H1 (cell line): ENCODE results near the gene MRPL1. TPM values are rescaled to one million over a fixed set of nuclear protein-coding genes. Genes with fewer than 3 reads are reported as not detected.
A peak's percentile ranks its signal among the peaks of the same experiment; 100 is the strongest.

Experiments used
- RAD21 ChIP-seq, 2 experiments: IDR thresholded peaks in 1 of 2; conservative IDR thresholded peaks in 1 of 2; 2 replicates each; pipeline ENCODE4 v1.6.1; 2011; ENCODE audit warnings: low read depth in 2 of 2, low read length in 2 of 2, improper control_type of control experiment in 1 of 2, inconsistent platforms in 1 of 2, mild to moderate bottlenecking in 1 of 2, moderate library complexity in 1 of 2
- SAP30 ChIP-seq: fragments of 300-600 bp; sonication (generic); IDR thresholded peaks from 2 replicates; pipeline ENCODE4 v1.7.1; 2012; ENCODE audit warnings: low read length, moderate library complexity, mild to moderate bottlenecking, inconsistent platforms; ENCODE audit not compliant: insufficient read depth, insufficient replicate concordance
- SP2 ChIP-seq: IDR thresholded peaks from 2 replicates; pipeline ENCODE4 v1.6.1; 2012; ENCODE audit warnings: mild to moderate bottlenecking, low read length, inconsistent platforms
- SRF ChIP-seq: IDR thresholded peaks from 2 replicates; pipeline ENCODE4 v1.6.1; 2011; ENCODE audit warnings: mild to moderate bottlenecking, low read depth, low read length, moderate library complexity
- YY1 ChIP-seq: IDR thresholded peaks from 2 replicates; pipeline ENCODE4 v1.6.1; 2011; ENCODE audit warnings: low read depth, mild to moderate bottlenecking, low read length
- polyA plus RNA-seq, 7 experiments: library from polyadenylated mRNA; depleted of rRNA in 3 of 7; stranded (reverse) in 5 of 7; unstranded in 2 of 7; fragments of >200 nt in 5 of 7; fragments of 200-250 nt in 2 of 7; gene quantifications; 1 replicate in 5 of 7; 2 replicates in 1 of 7; 4 replicates in 1 of 7; pipeline versions ENCODE4 v1.2.1 to v1.2.3, GENCODE V29; 2011 to 2013; ENCODE audit warnings: missing spikeins in 2 of 7, mixed read lengths in 2 of 7
- total RNA-seq: library from RNA; stranded (reverse); fragmentation: NEBNext Ultra II Directional; extraction: Animal tissue kit (Norgen Biotek cat#: 25700); gene quantifications from 2 replicates; pipeline ENCODE4 v1.2.1, GENCODE V29; 2021
- TF ChIP-seq, protein P1 (sequence below): IDR thresholded peaks from 2 replicates; pipeline ENCODE4 v1.6.1; 2011; ENCODE audit warnings: low read depth, mild to moderate bottlenecking, low read length; ENCODE audit not compliant: insufficient read depth

Gene MRPL1
- total and polyA plus RNA-seq, 2 of the 8 experiments (the other 6 are each of a cell fraction or from before 2014, with no cell fraction given), result 9.6 to 37.0 TPM

DNA sequence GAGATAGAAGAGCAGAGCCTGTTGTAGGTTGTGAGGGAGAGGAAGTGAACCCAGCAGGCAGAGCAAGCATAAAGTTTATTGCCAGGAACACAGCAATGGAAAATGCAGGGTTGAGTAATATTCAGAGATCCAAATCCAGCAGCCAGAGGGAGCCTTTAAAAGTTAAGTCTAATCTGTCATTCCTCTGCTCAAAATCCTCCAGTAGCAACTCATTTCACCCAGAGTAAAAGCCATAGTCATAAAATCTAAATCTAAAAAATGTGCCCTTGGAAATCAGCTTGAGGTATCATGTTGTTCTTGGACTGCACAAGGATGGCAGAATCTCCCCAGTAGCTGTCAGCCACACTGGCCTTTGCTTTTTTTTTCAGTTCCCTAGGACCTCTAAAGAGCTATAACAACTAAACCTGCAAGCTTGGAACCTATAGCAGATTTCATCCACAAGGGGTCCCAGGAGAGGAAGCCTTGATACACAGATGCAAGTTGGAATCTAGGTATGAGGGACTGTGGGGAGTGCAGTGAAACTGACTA is 131.6 kb downstream of the MRPL1 start (continued):
- TF ChIP-seq, protein P1, sequence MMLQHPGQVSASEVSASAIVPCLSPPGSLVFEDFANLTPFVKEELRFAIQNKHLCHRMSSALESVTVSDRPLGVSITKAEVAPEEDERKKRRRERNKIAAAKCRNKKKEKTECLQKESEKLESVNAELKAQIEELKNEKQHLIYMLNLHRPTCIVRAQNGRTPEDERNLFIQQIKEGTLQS, result no peak
- TF ChIP-seq SRF, result no peak
- peak; percentile 79 to 85 for TF ChIP-seq RAD21 (IDR thresholded peaks at IDR 0.05 in 1 of 2, conservative IDR thresholded peaks at IDR 0.05 in 1 of 2; ENCODE audit: low read depth in 2 of 2, low read length in 2 of 2)
- TF ChIP-seq YY1, result peak; percentile 55; the same call in 1 of the 2 replicates
- no peak for TF ChIP-seq SP2
- TF ChIP-seq SAP30, result no peak
